Left lung (tissue), 10 donors: ENCODE results near the gene PDE11A. TPM values are rescaled to one million over a fixed set of nuclear protein-coding genes. Genes with fewer than 3 reads are reported as not detected.

Experiments
- ATAC-seq: fragments of 200-7000 bp; cut with Tn5 transposase; one replicate; pipeline ENCODE4 v1.9.1; 2020; ENCODE audit warnings: moderate library complexity
- DNase-seq, 4 donors: peaks; one replicate each; pipeline ENCODE4 v3.0.0-alpha.2; 2013 to 2020
- H3K27ac ChIP-seq, 2 donors: fragments of 200-600 bp; sonication (generic) in 1 of 2; one replicate each; pipeline versions ENCODE4 v1.5.0 to v1.8.0; 2020 to 2021
- H3K27me3 ChIP-seq, 2 donors: fragments of 200-600 bp; sonication (generic) in 1 of 2; one replicate each; pipeline versions ENCODE4 v1.5.0 to v1.8.0; 2020 to 2021
- H3K36me3 ChIP-seq, 2 donors: fragments of 200-600 bp; sonication (generic) in 1 of 2; one replicate each; pipeline versions ENCODE4 v1.5.0 to v1.8.0; 2020 to 2021
- H3K4me1 ChIP-seq, 2 donors: fragments of 200-600 bp; one replicate each; pipeline ENCODE4 v1.8.0; 2021
- H3K4me3 ChIP-seq, 2 donors: fragments of 200-600 bp; sonication (generic) in 1 of 2; one replicate each; pipeline versions ENCODE4 v1.5.0 to v1.8.0; 2020 to 2021; ENCODE audit warnings: mild to moderate bottlenecking in 1 of 2
- H3K9me3 ChIP-seq, 2 donors: fragments of 200-600 bp; sonication (generic) in 1 of 2; one replicate each; pipeline versions ENCODE4 v1.5.0 to v1.8.0; 2020 to 2021
- intact Hi-C, 2 donors: fragments of 100-400 bp; cut with DNase I; formaldehyde crosslinking; loops; one replicate each; pipeline versions ENCODE4 v1.11.2 to v1.14.2; 2022
- polyA plus RNA-seq, 6 donors: library from polyadenylated mRNA; unstranded; fragments of 120-200 nt; gene quantifications; one replicate each; pipeline ENCODE4 v1.2.1, GENCODE V29; 2013; ENCODE audit not compliant: insufficient read length in 6 of 6
- total RNA-seq, 2 donors: library from RNA; stranded (reverse); fragmentation: NEBNext Ultra II Directional; extraction: Animal tissue kit (Norgen Biotek cat#: 25700); gene quantifications; one replicate each; pipeline ENCODE4 v1.2.1, GENCODE V29; 2021
- TF ChIP-seq, protein P1 (sequence below), 2 donors: fragments of 200-600 bp; sonication (generic) in 1 of 2; IDR thresholded peaks; one replicate each; pipeline versions ENCODE4 v1.5.0 to v1.8.0; 2021; ENCODE audit warnings: antibody characterized with exemption in 2 of 2
- donor health status: DM: no; HTN: yes; CAD: no.
- donor health status: DM: no; HTN: no; CAD: no.

The PDE11A gene
- total and polyA plus RNA-seq, 8 donors: 0.24 to 0.73 (median 0.35) TPM

DNA sequence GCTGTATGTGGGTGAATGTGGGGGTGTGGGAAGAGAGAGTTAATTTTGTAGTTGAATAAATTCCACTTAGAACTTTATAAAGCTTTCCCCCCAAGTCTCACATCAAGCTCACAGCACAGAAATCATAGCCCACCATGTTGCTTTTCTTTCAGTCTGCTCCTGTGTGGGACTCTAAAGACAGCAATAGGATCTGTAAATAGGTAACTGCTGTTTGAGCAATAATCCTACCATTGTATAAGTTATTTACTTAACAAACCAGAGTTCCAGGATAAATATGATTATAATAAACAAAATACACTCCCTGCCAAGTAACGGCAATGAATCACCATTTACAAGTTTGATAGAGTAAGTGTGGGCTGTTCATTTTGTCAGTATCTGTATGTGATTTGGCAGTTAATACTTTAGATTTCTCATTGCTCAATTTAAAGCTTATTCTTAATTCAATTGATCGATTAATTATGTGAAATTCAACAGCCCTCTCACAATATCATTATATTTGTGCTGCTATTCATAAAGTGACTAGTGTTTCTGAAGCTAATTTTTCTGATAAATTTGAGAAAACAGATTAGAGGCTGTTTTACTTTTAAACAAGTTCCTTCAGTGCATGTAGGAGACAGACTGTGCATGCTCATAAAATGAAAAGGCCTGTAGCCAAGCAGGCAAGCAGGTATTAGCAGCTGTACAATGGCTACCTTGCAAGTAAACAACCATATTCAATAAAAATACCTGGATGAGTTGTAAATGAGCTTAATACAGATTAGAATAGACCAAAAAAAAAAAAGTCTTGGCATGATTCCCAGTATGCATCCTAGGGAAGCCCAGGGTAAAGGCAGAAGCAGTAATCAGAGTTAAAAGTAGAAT lies 142.7 kb downstream of the PDE11A start:
- Histone ChIP-seq H3K4me1 (no peaks in the 10 kb centered on the region), H3K4me3 (no peak overlapping the region), H3K27me3 (no peaks in the 10 kb centered on the region), H3K9me3 (peaks cover 0 to 6% of the 10 kb centered on the region in 2 donors), H3K36me3 (no peaks in the 10 kb centered on the region), H3K27ac (no peak overlapping the region)
- DNase-seq: no peak
- TF ChIP-seq, protein P1, sequence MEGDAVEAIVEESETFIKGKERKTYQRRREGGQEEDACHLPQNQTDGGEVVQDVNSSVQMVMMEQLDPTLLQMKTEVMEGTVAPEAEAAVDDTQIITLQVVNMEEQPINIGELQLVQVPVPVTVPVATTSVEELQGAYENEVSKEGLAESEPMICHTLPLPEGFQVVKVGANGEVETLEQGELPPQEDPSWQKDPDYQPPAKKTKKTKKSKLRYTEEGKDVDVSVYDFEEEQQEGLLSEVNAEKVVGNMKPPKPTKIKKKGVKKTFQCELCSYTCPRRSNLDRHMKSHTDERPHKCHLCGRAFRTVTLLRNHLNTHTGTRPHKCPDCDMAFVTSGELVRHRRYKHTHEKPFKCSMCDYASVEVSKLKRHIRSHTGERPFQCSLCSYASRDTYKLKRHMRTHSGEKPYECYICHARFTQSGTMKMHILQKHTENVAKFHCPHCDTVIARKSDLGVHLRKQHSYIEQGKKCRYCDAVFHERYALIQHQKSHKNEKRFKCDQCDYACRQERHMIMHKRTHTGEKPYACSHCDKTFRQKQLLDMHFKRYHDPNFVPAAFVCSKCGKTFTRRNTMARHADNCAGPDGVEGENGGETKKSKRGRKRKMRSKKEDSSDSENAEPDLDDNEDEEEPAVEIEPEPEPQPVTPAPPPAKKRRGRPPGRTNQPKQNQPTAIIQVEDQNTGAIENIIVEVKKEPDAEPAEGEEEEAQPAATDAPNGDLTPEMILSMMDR (IDR thresholded peaks at IDR 0.05): no peak
- no peak for ATAC-seq
- intact Hi-C loops: no loop called here

DNA sequence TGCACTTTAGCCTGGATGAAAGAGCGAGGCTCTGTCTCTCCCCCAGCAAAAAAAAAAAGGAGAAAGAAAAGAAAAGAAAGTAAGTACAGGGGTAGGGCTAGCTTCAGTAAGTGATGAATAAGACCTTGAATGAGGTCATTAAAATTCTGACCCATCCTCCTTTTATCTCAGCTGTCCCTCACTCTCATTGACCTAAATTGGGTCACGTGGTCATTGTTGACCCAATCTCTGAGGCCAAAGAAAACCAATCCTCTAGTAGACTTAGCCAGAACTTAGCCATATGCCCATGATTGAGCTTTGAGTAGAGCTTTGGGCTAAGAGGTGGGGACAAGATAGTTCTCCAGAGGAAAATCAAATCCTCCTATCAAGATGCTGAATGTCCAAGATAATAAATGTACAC lies 149.3 kb downstream of the PDE11A start:
- DNase-seq (no peak), ATAC-seq (no peak)
- Histone ChIP-seq H3K27ac (no peak overlapping the region), H3K9me3 (no peaks in the 10 kb centered on the region), H3K4me3 (no peak overlapping the region), H3K27me3 (no peaks in the 10 kb centered on the region), H3K36me3 (no peaks in the 10 kb centered on the region), H3K4me1 (no peaks in the 10 kb centered on the region)
- TF ChIP-seq, protein P1 (IDR thresholded peaks at IDR 0.05): no peak
- intact Hi-C loops: no loop called here

- no peaks in the 10 kb centered on the region for H3K36me3 ChIP-seq
- ATAC-seq (no peak), DNase-seq (no peak)
- no peaks in the 10 kb centered on the region for H3K9me3 ChIP-seq
- H3K27ac ChIP-seq: no peak overlapping the region
- no peak overlapping the region for H3K4me3 ChIP-seq
- TF ChIP-seq, protein P1 (IDR thresholded peaks at IDR 0.05): no peak
- no peaks in the 10 kb centered on the region for H3K27me3 ChIP-seq
- intact Hi-C loops: no loop called here
- no peaks in the 10 kb centered on the region for H3K4me1 ChIP-seq
Measured at GRCh38 chr2:177921726-177922125, 150.9 kb downstream of the PDE11A start.

DNA sequence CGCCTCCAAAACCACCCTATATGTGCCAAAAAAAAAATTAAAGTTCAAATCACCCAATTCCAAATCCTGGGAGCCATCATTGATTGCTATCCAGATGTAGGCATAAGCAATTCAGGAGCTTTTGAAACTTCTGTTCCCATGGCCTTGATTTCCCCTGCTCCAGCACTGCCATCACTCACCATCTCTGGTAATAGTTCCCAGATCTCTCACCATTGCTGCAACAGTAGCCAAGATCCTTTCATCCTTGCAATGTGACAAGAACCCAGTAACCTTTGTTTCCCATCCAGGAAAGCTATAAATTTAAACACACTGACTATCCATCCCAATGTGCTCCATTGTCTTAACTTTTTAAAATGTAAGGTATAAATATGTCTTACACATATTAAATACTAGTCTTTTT lies 155.4 kb downstream of the PDE11A start:
- DNase-seq: no peak
- Histone ChIP-seq H3K36me3 (no peaks in the 10 kb centered on the region), H3K9me3 (no peaks in the 10 kb centered on the region), H3K27ac (no peak overlapping the region), H3K4me3 (no peak overlapping the region), H3K27me3 (no peaks in the 10 kb centered on the region), H3K4me1 (no peaks in the 10 kb centered on the region)
- ATAC-seq: no peak
- intact Hi-C loops: no loop called here
- TF ChIP-seq, protein P1 (IDR thresholded peaks at IDR 0.05): no peak

DNA sequence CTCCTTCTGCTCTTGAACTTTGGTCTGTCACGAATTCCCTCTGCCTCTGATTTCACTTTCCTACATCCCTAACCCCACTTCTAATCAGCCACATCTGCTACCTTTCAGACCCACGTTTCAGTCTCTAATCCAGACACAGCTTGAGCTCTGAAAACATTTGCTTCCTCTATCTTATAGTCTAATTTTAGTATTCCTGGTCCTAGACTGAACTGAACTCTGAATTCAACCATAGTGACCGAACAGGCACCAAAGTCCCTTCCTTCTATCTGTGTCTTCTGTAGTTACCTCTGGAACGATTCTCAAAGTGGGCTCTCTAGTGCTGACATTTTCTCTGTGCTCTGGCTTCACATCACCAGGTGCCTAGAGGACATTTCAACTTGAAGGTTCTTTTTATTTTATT lies 156.2 kb downstream of the PDE11A start:
- H3K9me3 ChIP-seq: no peaks in the 10 kb centered on the region
- DNase-seq (no peak), ATAC-seq (no peak)
- H3K27ac ChIP-seq: no peak overlapping the region
- H3K4me1 ChIP-seq: no peaks in the 10 kb centered on the region
- no peak overlapping the region for H3K4me3 ChIP-seq
- no peaks in the 10 kb centered on the region for H3K36me3 ChIP-seq
- H3K27me3 ChIP-seq: no peaks in the 10 kb centered on the region
- intact Hi-C loops: no loop called here
- TF ChIP-seq, protein P1 (IDR thresholded peaks at IDR 0.05): no peak
